H9 (cell line): ENCODE results near the gene RXYLT1. TPM values are rescaled to one million over a fixed set of nuclear protein-coding genes. Genes with fewer than 3 reads are reported as not detected.
A peak's percentile ranks its signal among the peaks of the same experiment; 100 is the strongest.

Experiments used
- DNase-seq: peaks from one replicate; pipeline ENCODE4 v3.0.0-alpha.2; 2017
- H2AFZ ChIP-seq: one replicate; pipeline ENCODE4 v1.6.1; 2013; ENCODE audit warnings: mild to moderate bottlenecking, low read length, control low read depth, moderate library complexity
- H2AK5ac ChIP-seq: 2 replicates; pipeline ENCODE4 v1.6.1; 2013; ENCODE audit warnings: low read length, control low read depth, mixed read lengths; ENCODE audit not compliant: insufficient read length
- H2BK120ac ChIP-seq: one replicate; pipeline ENCODE4 v1.6.1; 2013; ENCODE audit warnings: low read depth, mild to moderate bottlenecking, low read length, control low read depth, inconsistent platforms; ENCODE audit not compliant: poor library complexity, severe bottlenecking
- H2BK12ac ChIP-seq: 2 replicates; pipeline ENCODE4 v1.6.1; 2013; ENCODE audit warnings: low read length, control low read depth, mixed read lengths, low read depth; ENCODE audit not compliant: insufficient read length
- H2BK15ac ChIP-seq: 2 replicates; pipeline ENCODE4 v1.6.1; 2013; ENCODE audit warnings: low read depth, low read length, control low read depth
- H2BK20ac ChIP-seq: one replicate; pipeline ENCODE4 v1.6.1; 2013; ENCODE audit warnings: low read depth, mild to moderate bottlenecking, low read length, control low read depth, inconsistent platforms; ENCODE audit not compliant: poor library complexity, severe bottlenecking
- H2BK5ac ChIP-seq: 2 replicates; pipeline ENCODE4 v1.6.1; 2013; ENCODE audit warnings: low read length, control low read depth, mixed read lengths; ENCODE audit not compliant: insufficient read length
- H3K14ac ChIP-seq: 2 replicates; pipeline ENCODE4 v1.6.1; 2013; ENCODE audit warnings: low read length, control low read depth; ENCODE audit not compliant: insufficient read depth
- H3K18ac ChIP-seq: 2 replicates; pipeline ENCODE4 v1.6.1; 2013; ENCODE audit warnings: low read depth, mild to moderate bottlenecking, mixed read lengths, low read length, control low read depth; ENCODE audit not compliant: insufficient read length
- H3K23ac ChIP-seq: 2 replicates; pipeline ENCODE4 v1.6.1; 2013; ENCODE audit warnings: low read length, control low read depth, mixed read lengths, low read depth; ENCODE audit not compliant: insufficient read length
- H3K23me2 ChIP-seq: 2 replicates; pipeline ENCODE4 v1.6.1; 2013; ENCODE audit warnings: low read depth, mild to moderate bottlenecking, mixed read lengths, low read length, control low read depth; ENCODE audit not compliant: insufficient read length, poor library complexity, severe bottlenecking
- H3K27ac ChIP-seq: 2 replicates; pipeline ENCODE4 v1.5.1; 2013; ENCODE audit warnings: low read length, control low read depth, mixed read lengths, low read depth; ENCODE audit not compliant: insufficient read length
- H3K27me3 ChIP-seq: 2 replicates; pipeline ENCODE4 v1.6.1; 2013; ENCODE audit warnings: low read length, control low read depth, inconsistent platforms; ENCODE audit not compliant: insufficient read depth
- H3K4ac ChIP-seq: 2 replicates; pipeline ENCODE4 v1.6.1; 2013; ENCODE audit warnings: low read depth, mild to moderate bottlenecking, control low read depth, inconsistent platforms, low read length, moderate library complexity
- H3K4me1 ChIP-seq: 2 replicates; pipeline ENCODE4 v1.6.1; 2013; ENCODE audit warnings: low read length, control low read depth, inconsistent platforms; ENCODE audit not compliant: insufficient read depth
- H3K4me2 ChIP-seq: 2 replicates; pipeline ENCODE4 v1.6.1; 2013; ENCODE audit warnings: low read length, control low read depth, mixed read lengths; ENCODE audit not compliant: insufficient read length, insufficient read depth
- H3K56ac ChIP-seq: 2 replicates; pipeline ENCODE4 v1.6.1; 2013; ENCODE audit warnings: low read depth, mild to moderate bottlenecking, mixed read lengths, low read length, control low read depth; ENCODE audit not compliant: insufficient read length
- H3K79me1 ChIP-seq: 2 replicates; pipeline ENCODE4 v1.6.1; 2013; ENCODE audit warnings: low read depth, mild to moderate bottlenecking, moderate library complexity, low read length, control low read depth, inconsistent platforms; ENCODE audit not compliant: insufficient read depth, poor library complexity, severe bottlenecking
- H3K79me2 ChIP-seq: 2 replicates; pipeline ENCODE4 v1.6.1; 2013; ENCODE audit warnings: low read length, control low read depth, inconsistent platforms; ENCODE audit not compliant: insufficient read depth
- H3K9ac ChIP-seq: 2 replicates; pipeline ENCODE4 v1.6.1; 2013; ENCODE audit warnings: low read length, control low read depth, mixed read lengths; ENCODE audit not compliant: insufficient read length; ENCODE audit errors: extremely low read depth
- H3K9me3 ChIP-seq: one replicate; pipeline ENCODE4 v1.6.1; 2013; ENCODE audit warnings: low read depth, low read length, inconsistent platforms; ENCODE audit not compliant: control insufficient read depth
- H3T11ph ChIP-seq: one replicate; pipeline ENCODE4 v1.6.1; 2013; ENCODE audit warnings: mild to moderate bottlenecking, low read length, control low read depth, inconsistent platforms
- H4K20me1 ChIP-seq: one replicate; pipeline ENCODE4 v1.6.1; 2013; ENCODE audit not compliant: control insufficient read depth, insufficient read length, insufficient read depth
- H4K5ac ChIP-seq: 2 replicates; pipeline ENCODE4 v1.6.1; 2013; ENCODE audit warnings: low read depth, mild to moderate bottlenecking, mixed read lengths, low read length, control low read depth; ENCODE audit not compliant: insufficient read length
- H4K8ac ChIP-seq: replicated peaks from 2 replicates; pipeline ENCODE4 v1.6.1; 2013; ENCODE audit warnings: low read length, control low read depth, mixed read lengths, low read depth; ENCODE audit not compliant: insufficient read length
- H4K91ac ChIP-seq: 2 replicates; pipeline ENCODE4 v1.6.1; 2013; ENCODE audit warnings: low read depth, mild to moderate bottlenecking, moderate library complexity, mixed read lengths, low read length, control low read depth; ENCODE audit not compliant: insufficient read length
- H3K27ac Mint-ChIP-seq, 3 experiments: 2 replicates in 2 of 3; 3 replicates in 1 of 3; pipeline ENCODE4 v1.8.0; 2020 to 2021; ENCODE audit warnings: mixed read lengths in 3 of 3, mild to moderate bottlenecking in 1 of 3, moderate library complexity in 1 of 3
- H3K27me3 Mint-ChIP-seq: 2 replicates; pipeline ENCODE4 v1.8.0; 2021; ENCODE audit warnings: low read depth, mild to moderate bottlenecking, moderate library complexity, mixed read lengths
- H3K36me3 Mint-ChIP-seq, 3 experiments: 2 replicates in 2 of 3; 3 replicates in 1 of 3; pipeline ENCODE4 v1.8.0; 2020 to 2021; ENCODE audit warnings: low read depth in 3 of 3, mixed read lengths in 3 of 3; ENCODE audit not compliant: insufficient read depth in 1 of 3
- H3K4me1 Mint-ChIP-seq, 2 experiments: 2 replicates each; pipeline ENCODE4 v1.8.0; 2020; ENCODE audit warnings: mixed read lengths in 2 of 2
- H3K4me3 Mint-ChIP-seq, 2 experiments: 2 replicates in 1 of 2; 3 replicates in 1 of 2; pipeline ENCODE4 v1.8.0; 2020 to 2021; ENCODE audit warnings: mild to moderate bottlenecking in 2 of 2, mixed read lengths in 2 of 2, moderate library complexity in 1 of 2
- H3K9me3 Mint-ChIP-seq, 2 experiments: 2 replicates in 1 of 2; 3 replicates in 1 of 2; pipeline ENCODE4 v1.8.0; 2020; ENCODE audit warnings: mild to moderate bottlenecking in 2 of 2, mixed read lengths in 2 of 2, moderate library complexity in 1 of 2
- WGBS: extraction: QIAGEN DNeasy Blood & Tissue Kit; methylation state at CpG from one replicate; pipeline ENCODE4 v1.1.7; 2013; ENCODE audit warnings: missing lambda C conversion rate, low lambda C conversion rate, mixed read lengths; ENCODE audit not compliant: insufficient read length; ENCODE audit errors: extremely low coverage; 5-methylcytosine and 5-hydroxymethylcytosine counted together
- total RNA-seq: library from RNA; stranded (reverse); gene quantifications from 2 replicates; pipeline ENCODE4 v1.2.1, GENCODE V29; 2021
- TF ChIP-seq, protein P1 (sequence below): fragments of 200-600 bp; sonication (generic); conservative IDR thresholded peaks from 3 replicates; pipeline ENCODE4 v1.8.0; 2021; ENCODE audit warnings: antibody characterized with exemption, mild to moderate bottlenecking

Gene RXYLT1
- total RNA-seq, 1 experiment from 2014 or later: 10.1 TPM

DNA sequence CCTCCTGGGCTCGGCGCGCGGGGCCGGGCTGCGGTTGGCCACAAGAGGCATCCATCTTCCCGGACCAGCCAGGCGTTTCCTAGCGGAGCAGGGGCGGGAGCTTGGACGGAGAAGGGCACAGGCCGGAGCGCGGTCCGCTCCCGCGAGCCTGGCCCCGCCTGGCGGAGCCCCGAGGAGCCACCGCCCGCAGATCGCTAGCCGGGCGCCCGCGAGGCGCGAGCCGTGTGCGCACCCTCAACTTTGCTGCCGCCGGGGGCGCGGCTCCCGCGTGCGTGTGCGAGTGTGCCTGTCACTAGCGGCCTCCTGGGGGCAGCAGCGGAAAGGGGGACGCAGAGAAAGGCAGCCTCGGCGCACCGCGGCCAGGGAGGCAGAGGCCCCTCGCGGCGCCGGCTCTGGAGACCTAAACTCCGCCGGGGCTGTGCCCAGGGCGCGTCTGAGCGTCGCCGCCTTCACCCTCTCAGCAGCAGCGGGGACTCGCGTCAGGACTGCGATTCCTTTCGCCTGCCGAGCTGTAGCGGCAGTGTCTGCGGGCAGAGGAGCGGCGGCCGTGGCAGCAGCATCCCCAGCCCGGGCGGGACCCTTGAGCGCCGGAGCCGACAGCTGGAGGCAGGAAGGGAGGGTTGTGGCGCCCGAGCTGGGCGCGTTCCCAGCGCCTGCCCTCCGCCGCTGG, 64.1 kb downstream of the RXYLT1 start:
- Histone ChIP-seq H2BK12ac (no peak overlapping the region), H3K4me1 (peaks cover 3% of the 10 kb centered on the region; the same call in 1 of the 2 replicates), H3K9me3 (no peaks in the 10 kb centered on the region), H3K4ac (no peak overlapping the region), H3K79me2 (peaks cover 5% of the 10 kb centered on the region; the same call in 1 of the 2 replicates), H3K4me2 (peak overlapping the region; percentile 99), H3K56ac (no peak overlapping the region), H2BK5ac (no peak overlapping the region), H4K20me1 (no peaks in the 10 kb centered on the region), H3K9ac (peak overlapping the region; percentile 35), H3K23me2 (peaks cover 13% of the 10 kb centered on the region), H3K79me1 (no peaks in the 10 kb centered on the region), H3T11ph (no peak overlapping the region), H4K91ac (no peak overlapping the region), H3K27me3 (no peaks in the 10 kb centered on the region), H2AK5ac (no peak overlapping the region), H2BK120ac (no peak overlapping the region), H4K5ac (no peak overlapping the region), H3K14ac (peak overlapping the region; percentile 91), H2AFZ (no peak overlapping the region), H3K18ac (peak overlapping the region; percentile 50), H2BK15ac (no peak overlapping the region), H2BK20ac (no peak overlapping the region), H4K8ac (no peak overlapping the region), H3K23ac (no peak overlapping the region), H3K27ac (no peak overlapping the region)
- Mint-ChIP-seq H3K4me3 (peak overlapping the region; percentile 66 to 80), H3K27ac (no peak overlapping the region), H3K4me1 (peaks cover 21 to 23% of the 10 kb centered on the region in 2 experiments), H3K36me3 (peaks cover 0 to 2% (median 0%) of the 10 kb centered on the region in 3 experiments; a peak in 1 of 7 replicates), H3K27me3 (peaks cover 10% of the 10 kb centered on the region), H3K9me3 (no peaks in the 10 kb centered on the region)
- WGBS: no CpG with 5 or more reads among the region's 80 CpGs
- peak; percentile 96 for DNase-seq
- TF ChIP-seq, protein P1, sequence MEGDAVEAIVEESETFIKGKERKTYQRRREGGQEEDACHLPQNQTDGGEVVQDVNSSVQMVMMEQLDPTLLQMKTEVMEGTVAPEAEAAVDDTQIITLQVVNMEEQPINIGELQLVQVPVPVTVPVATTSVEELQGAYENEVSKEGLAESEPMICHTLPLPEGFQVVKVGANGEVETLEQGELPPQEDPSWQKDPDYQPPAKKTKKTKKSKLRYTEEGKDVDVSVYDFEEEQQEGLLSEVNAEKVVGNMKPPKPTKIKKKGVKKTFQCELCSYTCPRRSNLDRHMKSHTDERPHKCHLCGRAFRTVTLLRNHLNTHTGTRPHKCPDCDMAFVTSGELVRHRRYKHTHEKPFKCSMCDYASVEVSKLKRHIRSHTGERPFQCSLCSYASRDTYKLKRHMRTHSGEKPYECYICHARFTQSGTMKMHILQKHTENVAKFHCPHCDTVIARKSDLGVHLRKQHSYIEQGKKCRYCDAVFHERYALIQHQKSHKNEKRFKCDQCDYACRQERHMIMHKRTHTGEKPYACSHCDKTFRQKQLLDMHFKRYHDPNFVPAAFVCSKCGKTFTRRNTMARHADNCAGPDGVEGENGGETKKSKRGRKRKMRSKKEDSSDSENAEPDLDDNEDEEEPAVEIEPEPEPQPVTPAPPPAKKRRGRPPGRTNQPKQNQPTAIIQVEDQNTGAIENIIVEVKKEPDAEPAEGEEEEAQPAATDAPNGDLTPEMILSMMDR: peak; percentile 88
